GM23338 (cell line): Measurements from ENCODE around the gene JAKMIP1. TPM values are rescaled to one million over a fixed set of nuclear protein-coding genes. Genes with fewer than 3 reads are reported as not detected.
A peak's percentile ranks its signal among the peaks of the same experiment; 100 is the strongest.

Experiments used
- ATAC-seq: fragments of 200-7000 bp; cut with Tn5 transposase; 3 replicates; pipeline ENCODE4 v1.9.1; 2020
- DNase-seq: peaks from one replicate; pipeline ENCODE4 v3.0.0-alpha.2; 2015; ENCODE audit warnings: low spot score
- H2AFZ ChIP-seq: fragments of 200-600 bp; sonication (generic); 2 replicates; pipeline ENCODE4 v1.8.0; 2016; ENCODE audit warnings: antibody characterized with exemption, mild to moderate bottlenecking, moderate library complexity
- H3F3A ChIP-seq: fragments of 200-600 bp; sonication (generic); replicated peaks from 2 replicates; pipeline ENCODE4 v1.8.0; 2017; ENCODE audit warnings: antibody characterized with exemption, mixed run types, low read depth
- H3K27ac ChIP-seq: fragments of 200-600 bp; sonication (generic); 2 replicates; pipeline ENCODE4 v1.6.1; 2016; ENCODE audit warnings: low read depth
- H3K27me3 ChIP-seq: fragments of 200-600 bp; sonication (generic); 2 replicates; pipeline ENCODE4 v1.8.0; 2016; ENCODE audit warnings: mild to moderate bottlenecking, mixed run types, moderate library complexity; ENCODE audit not compliant: insufficient read depth
- H3K36me3 ChIP-seq: fragments of 200-600 bp; sonication (generic); 2 replicates; pipeline ENCODE4 v1.8.0; 2016; ENCODE audit warnings: mild to moderate bottlenecking; ENCODE audit not compliant: insufficient read depth
- H3K4me1 ChIP-seq: fragments of 200-600 bp; sonication (generic); 2 replicates; pipeline ENCODE4 v1.8.0; 2016; ENCODE audit warnings: mild to moderate bottlenecking, moderate library complexity; ENCODE audit not compliant: insufficient read depth
- H3K4me2 ChIP-seq: fragments of 200-600 bp; sonication (generic); 2 replicates; pipeline ENCODE4 v1.7.1; 2017; ENCODE audit warnings: mixed run types
- H3K4me3 ChIP-seq: fragments of 200-600 bp; sonication (generic); 2 replicates; pipeline ENCODE4 v1.6.1; 2016; ENCODE audit warnings: mixed run types
- H3K79me2 ChIP-seq: fragments of 200-600 bp; sonication (generic); replicated peaks from 2 replicates; pipeline ENCODE4 v1.8.0; 2017; ENCODE audit warnings: mild to moderate bottlenecking; ENCODE audit not compliant: insufficient read depth
- H3K9me2 ChIP-seq: fragments of 200-600 bp; sonication (generic); 2 replicates; pipeline ENCODE4 v1.8.0; 2017; ENCODE audit not compliant: insufficient read depth
- H4K20me1 ChIP-seq: fragments of 200-600 bp; sonication (generic); replicated peaks from 2 replicates; pipeline ENCODE4 v1.8.0; 2017; ENCODE audit warnings: mild to moderate bottlenecking; ENCODE audit not compliant: insufficient read depth
- H3K27ac Mint-ChIP-seq: 2 replicates; pipeline ENCODE4 v1.8.0; 2020; ENCODE audit warnings: inconsistent platforms, mild to moderate bottlenecking, moderate library complexity, mixed read lengths
- H3K27me3 Mint-ChIP-seq: 3 replicates; pipeline ENCODE4 v1.8.0; 2022; ENCODE audit warnings: low read depth, mild to moderate bottlenecking, moderate library complexity, mixed read lengths, inconsistent platforms; ENCODE audit not compliant: insufficient read depth, poor library complexity
- H3K36me3 Mint-ChIP-seq: 3 replicates; pipeline ENCODE4 v1.8.0; 2021; ENCODE audit warnings: low read depth, mild to moderate bottlenecking, inconsistent platforms, moderate library complexity, mixed read lengths
- H3K4me1 Mint-ChIP-seq: 3 replicates; pipeline ENCODE4 v1.8.0; 2020; ENCODE audit warnings: mild to moderate bottlenecking, inconsistent platforms, mixed read lengths
- H3K4me3 Mint-ChIP-seq: 3 replicates; pipeline ENCODE4 v1.8.0; 2021; ENCODE audit warnings: moderate library complexity, mild to moderate bottlenecking, inconsistent platforms, mixed read lengths
- H3K9me3 Mint-ChIP-seq: 3 replicates; pipeline ENCODE4 v1.8.0; 2020; ENCODE audit warnings: moderate library complexity, mild to moderate bottlenecking, inconsistent platforms, mixed read lengths
- CREB1 ChIP-seq: fragments of 250-450 bp; sonication (Bioruptor Pico); IDR thresholded peaks from 2 replicates; pipeline ENCODE4 v1.5.0; 2020; ENCODE audit warnings: low read depth, mild to moderate bottlenecking, moderate library complexity
- CTCF ChIP-seq, 2 experiments: fragments of 200-600 bp in 1 of 2; sonication (generic) in 1 of 2; conservative IDR thresholded peaks; 2 replicates each; pipeline versions ENCODE4 v1.5.1 to v1.6.1; 2016 to 2017; ENCODE audit warnings: antibody characterized with exemption in 2 of 2, low read depth in 2 of 2, mild to moderate bottlenecking in 2 of 2, moderate library complexity in 1 of 2
- EZH2 ChIP-seq: fragments of 200-600 bp; sonication (generic); IDR thresholded peaks from one replicate; pipeline ENCODE4 v1.8.0; 2017; ENCODE audit warnings: antibody characterized with exemption, mild to moderate bottlenecking, low read depth; ENCODE audit not compliant: unreplicated experiment
- ZNF114 ChIP-seq: fragments of 250-450 bp; sonication (Bioruptor Pico); IDR thresholded peaks from 2 replicates; pipeline ENCODE4 v1.5.0; 2020; ENCODE audit warnings: mild to moderate bottlenecking, moderate library complexity
- ZNF462 ChIP-seq: fragments of 250-450 bp; sonication (Bioruptor Pico); IDR thresholded peaks from 2 replicates; pipeline ENCODE4 v1.5.0; 2020; ENCODE audit warnings: mild to moderate bottlenecking, moderate library complexity
- polyA plus RNA-seq: library from polyadenylated mRNA; unstranded; fragments of >200 nt; fragmentation: Nextera tagmentation; extraction: Ambion mirVana; gene quantifications from 2 replicates; pipeline ENCODE4 v1.2.1, GENCODE V29; 2016
- total RNA-seq: library from RNA; depleted of rRNA; stranded (reverse); fragments of >200 nt; shearing (Covaris generic); gene quantifications from 2 replicates; pipeline ENCODE4 v1.2.3, GENCODE V29; 2014

The JAKMIP1 gene
- total and polyA plus RNA-seq, 2 experiments from 2014 or later, result 4.6 to 5.1 TPM

GRCh38 chr4:6137027-6137746 lies 63.2 kb downstream of the JAKMIP1 start:
- Mint-ChIP-seq H3K27me3 (peaks cover 6% of the 10 kb centered on the region), H3K9me3 (peaks cover 3% of the 10 kb centered on the region; the same call in 2 of the 3 replicates), H3K4me1 (peaks cover 24% of the 10 kb centered on the region), H3K27ac (no peak overlapping the region), H3K4me3 (no peak overlapping the region), H3K36me3 (peaks cover 3% of the 10 kb centered on the region; the same call in 2 of the 3 replicates)
- Histone ChIP-seq H2AFZ (no peak overlapping the region), H3K4me2 (no peak overlapping the region), H3K27ac (no peak overlapping the region), H3K9me2 (no peaks in the 10 kb centered on the region; the same call in 1 of the 2 replicates), H3K36me3 (no peaks in the 10 kb centered on the region), H4K20me1 (no peaks in the 10 kb centered on the region), H3F3A (no peaks in the 10 kb centered on the region), H3K4me1 (no peaks in the 10 kb centered on the region; the same call in 1 of the 2 replicates), H3K4me3 (no peak overlapping the region), H3K27me3 (no peaks in the 10 kb centered on the region), H3K79me2 (no peaks in the 10 kb centered on the region)
- ATAC-seq, result no peak; the same call in 2 of the 3 replicates
- no peak for TF ChIP-seq ZNF462 (CRISPR knock-in tag)
- no peak for TF ChIP-seq ZNF114 (CRISPR knock-in tag)
- TF ChIP-seq EZH2, result no peak
- no peak for TF ChIP-seq CREB1
- TF ChIP-seq CTCF (conservative IDR thresholded peaks at IDR 0.05; ENCODE audit: low read depth in 2 of 2), result no peak
- peak; percentile 10 for DNase-seq
